HepG2 (cell line): ENCODE measurements around the gene SEMA3G. TPM values are rescaled to one million over a fixed set of nuclear protein-coding genes. Genes with fewer than 3 reads are reported as not detected.

Source experiments
- ATM ChIP-seq: fragments of 450-650 bp; IDR thresholded peaks from 2 replicates; pipeline ENCODE4 v1.7.1; 2017; ENCODE audit warnings: mild to moderate bottlenecking, borderline replicate concordance
- CEBPZ ChIP-seq: IDR thresholded peaks from 2 replicates; pipeline ENCODE4 v1.6.1; 2012; ENCODE audit warnings: low read length, improper control_type of control experiment
- CHD4 ChIP-seq: fragments of 200-600 bp; sonication (generic); IDR thresholded peaks from 2 replicates; pipeline ENCODE4 v1.7.0; 2017; ENCODE audit warnings: mild to moderate bottlenecking, low read length, borderline replicate concordance
- DMAP1 ChIP-seq: IDR thresholded peaks from 2 replicates; pipeline ENCODE4 v1.6.1; 2016
- FOXA1 ChIP-seq, 2 experiments: fragments of 450-650 bp in 1 of 2; sonication (generic) in 1 of 2; formaldehyde crosslinking in 1 of 2; IDR thresholded peaks; 2 replicates each; pipeline versions ENCODE4 v1.4.0 to v1.6.1; 2016 to 2020; ENCODE audit warnings: missing genetic modification reagents in 1 of 2
- HNRNPH1 ChIP-seq: fragments of 200-400 bp; formaldehyde crosslinking; optimal IDR thresholded peaks from 2 replicates; pipeline ENCODE3; 2017; ENCODE audit warnings: mild to moderate bottlenecking, low read depth, low read length
- IRF1 ChIP-seq: sonication (generic); formaldehyde crosslinking; IDR thresholded peaks from 2 replicates; pipeline ENCODE4 v1.4.0; 2020; ENCODE audit warnings: low read depth, mild to moderate bottlenecking, missing genetic modification reagents
- KDM2A ChIP-seq: sonication (generic); formaldehyde crosslinking; IDR thresholded peaks from 2 replicates; pipeline ENCODE4 v1.4.0; 2020; ENCODE audit warnings: low read depth, missing genetic modification reagents, borderline replicate concordance
- KDM3A ChIP-seq: IDR thresholded peaks from 2 replicates; pipeline ENCODE4 v1.6.1; 2018; ENCODE audit warnings: low read depth, missing compliant biosample characterization
- KLF11 ChIP-seq: IDR thresholded peaks from 2 replicates; pipeline ENCODE4 v1.6.1; 2016; ENCODE audit warnings: missing compliant biosample characterization
- PATZ1 ChIP-seq: sonication (generic); formaldehyde crosslinking; IDR thresholded peaks from 2 replicates; pipeline ENCODE4 v1.4.0; 2020; ENCODE audit warnings: missing genetic modification reagents
- PHF21A ChIP-seq: sonication (generic); formaldehyde crosslinking; IDR thresholded peaks from 2 replicates; pipeline ENCODE4 v1.5.0; 2020; ENCODE audit warnings: mild to moderate bottlenecking, missing genetic modification reagents
- SP1 ChIP-seq, 2 experiments: fragments of 450-650 bp in 1 of 2; sonication (generic) in 1 of 2; formaldehyde crosslinking in 1 of 2; IDR thresholded peaks; 2 replicates each; pipeline versions ENCODE4 v1.4.0 to v1.6.1; 2016 to 2020; ENCODE audit warnings: missing genetic modification reagents in 1 of 2
- SP5 ChIP-seq: IDR thresholded peaks from 2 replicates; pipeline ENCODE4 v1.6.1; 2016; ENCODE audit warnings: low read depth, borderline replicate concordance
- STAT5B ChIP-seq: sonication (generic); formaldehyde crosslinking; IDR thresholded peaks from 2 replicates; pipeline ENCODE4 v1.4.0; 2020; ENCODE audit warnings: missing genetic modification reagents
- ZFY ChIP-seq: sonication (generic); formaldehyde crosslinking; IDR thresholded peaks from 2 replicates; pipeline ENCODE4 v1.4.0; 2020; ENCODE audit warnings: missing genetic modification reagents
- ZNF136 ChIP-seq: sonication (generic); formaldehyde crosslinking; IDR thresholded peaks from 2 replicates; pipeline ENCODE4 v1.8.1; 2022; ENCODE audit warnings: low read depth, mild to moderate bottlenecking, moderate library complexity, missing genetic modification reagents
- ZNF232 ChIP-seq: sonication (generic); formaldehyde crosslinking; IDR thresholded peaks from 2 replicates; pipeline ENCODE4 v1.4.0; 2020; ENCODE audit warnings: missing genetic modification reagents, borderline replicate concordance
- ZNF44 ChIP-seq: sonication (generic); formaldehyde crosslinking; IDR thresholded peaks from 2 replicates; pipeline ENCODE4 v1.5.1; 2020; ENCODE audit warnings: mild to moderate bottlenecking, missing genetic modification reagents
- ZNF572 ChIP-seq: sonication (generic); formaldehyde crosslinking; IDR thresholded peaks from 2 replicates; pipeline ENCODE4 v1.5.1; 2020; ENCODE audit warnings: mild to moderate bottlenecking, missing genetic modification reagents
- ZNF615 ChIP-seq: sonication (generic); formaldehyde crosslinking; IDR thresholded peaks from 2 replicates; pipeline ENCODE4 v1.5.0; 2020; ENCODE audit warnings: mild to moderate bottlenecking, missing genetic modification reagents, borderline replicate concordance
- ZNF784 ChIP-seq: sonication (generic); formaldehyde crosslinking; IDR thresholded peaks from 2 replicates; pipeline ENCODE4 v1.5.1; 2020; ENCODE audit warnings: missing genetic modification reagents, mild to moderate bottlenecking, borderline replicate concordance
- ZNF879 ChIP-seq: sonication (generic); formaldehyde crosslinking; IDR thresholded peaks from 2 replicates; pipeline ENCODE4 v1.8.1; 2023; ENCODE audit warnings: missing genetic modification reagents
- ZNF883 ChIP-seq: sonication (generic); formaldehyde crosslinking; IDR thresholded peaks from 2 replicates; pipeline ENCODE4 v1.5.1; 2020; ENCODE audit warnings: mild to moderate bottlenecking, missing genetic modification reagents; ENCODE audit errors: not compliant biosample characterization
- polyA plus RNA-seq, 8 experiments: library from polyadenylated mRNA; depleted of rRNA in 3 of 8; stranded (reverse) in 7 of 8; unstranded in 1 of 8; fragments of >200 nt; fragmentation: Illumina TruSeq in 4 of 8; extraction: Trizol in 4 of 8; gene quantifications; 2 replicates each; pipeline versions ENCODE4 v1.2.1 to v1.2.3, GENCODE V29; 2011 to 2016; ENCODE audit warnings: low read depth in 4 of 8, missing spikeins in 1 of 8, mixed read lengths in 1 of 8; ENCODE audit not compliant: insufficient read depth in 1 of 8
- total RNA-seq, 5 experiments: library from RNA; depleted of rRNA; stranded (reverse); fragments of >200 nt; fragmentation: Illumina TruSeq; extraction: Trizol; gene quantifications; 2 replicates each; pipeline ENCODE4 v1.2.3, GENCODE V29; 2016; ENCODE audit warnings: low read depth in 1 of 5

SEMA3G gene
- total and polyA plus RNA-seq, 2 of the 13 experiments (the other 11 are each of a cell fraction or from before 2014, with no cell fraction given) = 6.1 to 8.3 TPM

GRCh38 chr3:52429779-52430415, 15.0 kb downstream of the SEMA3G start (continued):
- TF ChIP-seq CEBPZ (no peak), ZNF44 (CRISPR knock-in tag) (0 out of 2 replicates have a peak, but pooled peaks have one; percentile 17), ZNF879 (CRISPR knock-in tag) (no peak), DMAP1 (peak; percentile 78), KLF11 (CRISPR knock-in tag) (no peak), IRF1 (CRISPR knock-in tag) (no peak), ZFY (CRISPR knock-in tag) (peak; percentile 54), HNRNPH1 (no peak), KDM2A (peak; percentile 40; the same call in 1 of the 2 replicates), ZNF615 (CRISPR knock-in tag) (no peak), ZNF883 (no peak), STAT5B (CRISPR knock-in tag) (no peak), ZNF232 (CRISPR knock-in tag) (no peak), KDM3A (CRISPR knock-in tag) (0 out of 2 replicates have a peak, but pooled peaks have one; percentile 26), ATM (no peak), ZNF136 (0 out of 2 replicates have a peak, but pooled peaks have one; percentile 69), PATZ1 (CRISPR knock-in tag) (peak; percentile 93), FOXA1 (IDR thresholded peaks at IDR 0.05) (no peak), FOXA1 (CRISPR knock-in tag; IDR thresholded peaks at IDR 0.05) (peak; percentile 48; the same call in 1 of the 2 replicates), ZNF572 (CRISPR knock-in tag) (peak; percentile 16; the same call in 1 of the 2 replicates), CHD4 (no peak), SP1 (IDR thresholded peaks at IDR 0.05) (no peak), SP1 (CRISPR knock-in tag; IDR thresholded peaks at IDR 0.05) (peak; percentile 52), ZNF784 (CRISPR knock-in tag) (0 out of 2 replicates have a peak, but pooled peaks have one; percentile 20), SP5 (peak; percentile 45; the same call in 1 of the 2 replicates), PHF21A (peak; percentile 98)
